H9 (cell line): ENCODE measurements around the gene PPHLN1. TPM values are rescaled to one million over a fixed set of nuclear protein-coding genes. Genes with fewer than 3 reads are reported as not detected.

ENCODE experiments used
- DNase-seq: peaks from one replicate; pipeline ENCODE4 v3.0.0-alpha.2; 2017
- H2AFZ ChIP-seq: one replicate; pipeline ENCODE4 v1.6.1; 2013; ENCODE audit warnings: mild to moderate bottlenecking, low read length, control low read depth, moderate library complexity
- H2AK5ac ChIP-seq: 2 replicates; pipeline ENCODE4 v1.6.1; 2013; ENCODE audit warnings: low read length, control low read depth, mixed read lengths; ENCODE audit not compliant: insufficient read length
- H2BK120ac ChIP-seq: one replicate; pipeline ENCODE4 v1.6.1; 2013; ENCODE audit warnings: low read depth, mild to moderate bottlenecking, low read length, control low read depth, inconsistent platforms; ENCODE audit not compliant: poor library complexity, severe bottlenecking
- H2BK12ac ChIP-seq: 2 replicates; pipeline ENCODE4 v1.6.1; 2013; ENCODE audit warnings: low read length, control low read depth, mixed read lengths, low read depth; ENCODE audit not compliant: insufficient read length
- H2BK15ac ChIP-seq: 2 replicates; pipeline ENCODE4 v1.6.1; 2013; ENCODE audit warnings: low read depth, low read length, control low read depth
- H2BK20ac ChIP-seq: one replicate; pipeline ENCODE4 v1.6.1; 2013; ENCODE audit warnings: low read depth, mild to moderate bottlenecking, low read length, control low read depth, inconsistent platforms; ENCODE audit not compliant: poor library complexity, severe bottlenecking
- H2BK5ac ChIP-seq: 2 replicates; pipeline ENCODE4 v1.6.1; 2013; ENCODE audit warnings: low read length, control low read depth, mixed read lengths; ENCODE audit not compliant: insufficient read length
- H3K14ac ChIP-seq: 2 replicates; pipeline ENCODE4 v1.6.1; 2013; ENCODE audit warnings: low read length, control low read depth; ENCODE audit not compliant: insufficient read depth
- H3K18ac ChIP-seq: 2 replicates; pipeline ENCODE4 v1.6.1; 2013; ENCODE audit warnings: low read depth, mild to moderate bottlenecking, mixed read lengths, low read length, control low read depth; ENCODE audit not compliant: insufficient read length
- H3K23ac ChIP-seq: 2 replicates; pipeline ENCODE4 v1.6.1; 2013; ENCODE audit warnings: low read length, control low read depth, mixed read lengths, low read depth; ENCODE audit not compliant: insufficient read length
- H3K23me2 ChIP-seq: 2 replicates; pipeline ENCODE4 v1.6.1; 2013; ENCODE audit warnings: low read depth, mild to moderate bottlenecking, mixed read lengths, low read length, control low read depth; ENCODE audit not compliant: insufficient read length, poor library complexity, severe bottlenecking
- H3K27ac ChIP-seq: 2 replicates; pipeline ENCODE4 v1.5.1; 2013; ENCODE audit warnings: low read length, control low read depth, mixed read lengths, low read depth; ENCODE audit not compliant: insufficient read length
- H3K27me3 ChIP-seq: 2 replicates; pipeline ENCODE4 v1.6.1; 2013; ENCODE audit warnings: low read length, control low read depth, inconsistent platforms; ENCODE audit not compliant: insufficient read depth
- H3K4ac ChIP-seq: 2 replicates; pipeline ENCODE4 v1.6.1; 2013; ENCODE audit warnings: low read depth, mild to moderate bottlenecking, control low read depth, inconsistent platforms, low read length, moderate library complexity
- H3K4me1 ChIP-seq: 2 replicates; pipeline ENCODE4 v1.6.1; 2013; ENCODE audit warnings: low read length, control low read depth, inconsistent platforms; ENCODE audit not compliant: insufficient read depth
- H3K4me2 ChIP-seq: 2 replicates; pipeline ENCODE4 v1.6.1; 2013; ENCODE audit warnings: low read length, control low read depth, mixed read lengths; ENCODE audit not compliant: insufficient read length, insufficient read depth
- H3K56ac ChIP-seq: 2 replicates; pipeline ENCODE4 v1.6.1; 2013; ENCODE audit warnings: low read depth, mild to moderate bottlenecking, mixed read lengths, low read length, control low read depth; ENCODE audit not compliant: insufficient read length
- H3K79me1 ChIP-seq: 2 replicates; pipeline ENCODE4 v1.6.1; 2013; ENCODE audit warnings: low read depth, mild to moderate bottlenecking, moderate library complexity, low read length, control low read depth, inconsistent platforms; ENCODE audit not compliant: insufficient read depth, poor library complexity, severe bottlenecking
- H3K79me2 ChIP-seq: 2 replicates; pipeline ENCODE4 v1.6.1; 2013; ENCODE audit warnings: low read length, control low read depth, inconsistent platforms; ENCODE audit not compliant: insufficient read depth
- H3K9ac ChIP-seq: 2 replicates; pipeline ENCODE4 v1.6.1; 2013; ENCODE audit warnings: low read length, control low read depth, mixed read lengths; ENCODE audit not compliant: insufficient read length; ENCODE audit errors: extremely low read depth
- H3K9me3 ChIP-seq: one replicate; pipeline ENCODE4 v1.6.1; 2013; ENCODE audit warnings: low read depth, low read length, inconsistent platforms; ENCODE audit not compliant: control insufficient read depth
- H3T11ph ChIP-seq: one replicate; pipeline ENCODE4 v1.6.1; 2013; ENCODE audit warnings: mild to moderate bottlenecking, low read length, control low read depth, inconsistent platforms
- H4K20me1 ChIP-seq: one replicate; pipeline ENCODE4 v1.6.1; 2013; ENCODE audit not compliant: control insufficient read depth, insufficient read length, insufficient read depth
- H4K5ac ChIP-seq: 2 replicates; pipeline ENCODE4 v1.6.1; 2013; ENCODE audit warnings: low read depth, mild to moderate bottlenecking, mixed read lengths, low read length, control low read depth; ENCODE audit not compliant: insufficient read length
- H4K8ac ChIP-seq: replicated peaks from 2 replicates; pipeline ENCODE4 v1.6.1; 2013; ENCODE audit warnings: low read length, control low read depth, mixed read lengths, low read depth; ENCODE audit not compliant: insufficient read length
- H4K91ac ChIP-seq: 2 replicates; pipeline ENCODE4 v1.6.1; 2013; ENCODE audit warnings: low read depth, mild to moderate bottlenecking, moderate library complexity, mixed read lengths, low read length, control low read depth; ENCODE audit not compliant: insufficient read length
- H3K27ac Mint-ChIP-seq, 3 experiments: 2 replicates in 2 of 3; 3 replicates in 1 of 3; pipeline ENCODE4 v1.8.0; 2020 to 2021; ENCODE audit warnings: mixed read lengths in 3 of 3, mild to moderate bottlenecking in 1 of 3, moderate library complexity in 1 of 3
- H3K27me3 Mint-ChIP-seq: 2 replicates; pipeline ENCODE4 v1.8.0; 2021; ENCODE audit warnings: low read depth, mild to moderate bottlenecking, moderate library complexity, mixed read lengths
- H3K36me3 Mint-ChIP-seq, 3 experiments: 2 replicates in 2 of 3; 3 replicates in 1 of 3; pipeline ENCODE4 v1.8.0; 2020 to 2021; ENCODE audit warnings: low read depth in 3 of 3, mixed read lengths in 3 of 3; ENCODE audit not compliant: insufficient read depth in 1 of 3
- H3K4me1 Mint-ChIP-seq, 2 experiments: 2 replicates each; pipeline ENCODE4 v1.8.0; 2020; ENCODE audit warnings: mixed read lengths in 2 of 2
- H3K4me3 Mint-ChIP-seq, 2 experiments: 2 replicates in 1 of 2; 3 replicates in 1 of 2; pipeline ENCODE4 v1.8.0; 2020 to 2021; ENCODE audit warnings: mild to moderate bottlenecking in 2 of 2, mixed read lengths in 2 of 2, moderate library complexity in 1 of 2
- H3K9me3 Mint-ChIP-seq, 2 experiments: 2 replicates in 1 of 2; 3 replicates in 1 of 2; pipeline ENCODE4 v1.8.0; 2020; ENCODE audit warnings: mild to moderate bottlenecking in 2 of 2, mixed read lengths in 2 of 2, moderate library complexity in 1 of 2
- CTCF ChIP-seq: fragments of 200-600 bp; sonication (generic); conservative IDR thresholded peaks from 3 replicates; pipeline ENCODE4 v1.8.0; 2021; ENCODE audit warnings: antibody characterized with exemption, mild to moderate bottlenecking
- WGBS: extraction: QIAGEN DNeasy Blood & Tissue Kit; methylation state at CpG from one replicate; pipeline ENCODE4 v1.1.7; 2013; ENCODE audit warnings: missing lambda C conversion rate, low lambda C conversion rate, mixed read lengths; ENCODE audit not compliant: insufficient read length; ENCODE audit errors: extremely low coverage; 5-methylcytosine and 5-hydroxymethylcytosine counted together
- microRNA-seq: library from miRNA; unstranded; fragments of <30 nt; microRNA quantifications from one replicate; pipeline ENCODE4, GENCODE V29; 2020; ENCODE audit warnings: borderline microRNAs expressed
- total RNA-seq: library from RNA; stranded (reverse); gene quantifications from 2 replicates; pipeline ENCODE4 v1.2.1, GENCODE V29; 2021

PPHLN1 gene
- total RNA-seq, 1 experiment from 2014 or later, result 66.2 TPM

- H3T11ph ChIP-seq, result no peak overlapping the region
- no peak overlapping the region for H3K4ac ChIP-seq
- H3K4me1 ChIP-seq, result peaks cover 2% of the 10 kb centered on the region; the same call in 1 of the 2 replicates
- no peak overlapping the region for H3K27ac ChIP-seq
- H2BK12ac ChIP-seq, result no peak overlapping the region
- H4K91ac ChIP-seq, result no peak overlapping the region
- no peak overlapping the region for H3K4me2 ChIP-seq
- no peaks in the 10 kb centered on the region for H3K79me2 ChIP-seq
- no peak overlapping the region for H3K4me3 Mint-ChIP-seq
- H2BK120ac ChIP-seq, result no peak overlapping the region
- no peaks in the 10 kb centered on the region for H3K9me3 ChIP-seq
- H3K27me3 Mint-ChIP-seq, result peaks cover 47% of the 10 kb centered on the region
- no peak overlapping the region for H3K9ac ChIP-seq
- H2AK5ac ChIP-seq, result no peak overlapping the region
- peaks cover 28 to 36% of the 10 kb centered on the region in 2 experiments for H3K4me1 Mint-ChIP-seq
- H2BK15ac ChIP-seq, result no peak overlapping the region
- no peak overlapping the region for H2BK5ac ChIP-seq
- H3K79me1 ChIP-seq, result no peaks in the 10 kb centered on the region
- no peaks in the 10 kb centered on the region for H4K20me1 ChIP-seq
- H3K14ac ChIP-seq, result no peak overlapping the region
- H3K36me3 Mint-ChIP-seq, result no peaks in the 10 kb centered on the region
- no peak overlapping the region for H3K56ac ChIP-seq
- no peak overlapping the region for H2BK20ac ChIP-seq
- H3K18ac ChIP-seq, result no peak overlapping the region
- no peaks in the 10 kb centered on the region for H3K9me3 Mint-ChIP-seq
- no peak for TF ChIP-seq CTCF
- peaks cover 12% of the 10 kb centered on the region; the same call in 1 of the 2 replicates for H3K27me3 ChIP-seq
- no peaks in the 10 kb centered on the region for H3K23me2 ChIP-seq
- H3K23ac ChIP-seq, result no peak overlapping the region
- no peak overlapping the region for H4K5ac ChIP-seq
- no peak overlapping the region for H3K27ac Mint-ChIP-seq
- no CpG with 5 or more reads among the region's 5 CpGs for WGBS
- DNase-seq, result no peak
- no peak overlapping the region for H4K8ac ChIP-seq
- no peak overlapping the region for H2AFZ ChIP-seq
Observed at GRCh38 chr12:42490261-42490842, 164.4 kb downstream of the PPHLN1 start.

Small RNAs within 50 kb of the gene (microRNA-seq; reads per million reads assigned to microRNA genes)
- not detected for gene MIR7851

Other genes with a start within 250 kb of the PPHLN1 start
- gene GXYLT1, start 181.3 kb upstream of the PPHLN1 start, total RNA-seq, result 13.9 and 14.5 TPM in 2 replicates
- gene YAF2, start 87.9 kb upstream of the PPHLN1 start, total RNA-seq, result 1.9 and 2.7 TPM in 2 replicates
- gene ZCRB1, start 73 bp upstream of the PPHLN1 start, total RNA-seq, result 59.6 and 71.5 TPM in 2 replicates